Stomach smooth muscle (tissue), 2 donors: Measurements from ENCODE around the gene RFLNA.

Source experiments
- H3K27ac ChIP-seq: one replicate; pipeline ENCODE4 v1.7.0; 2013; ENCODE audit warnings: mild to moderate bottlenecking, low read length, inconsistent platforms
- H3K27me3 ChIP-seq, 2 donors: one replicate each; pipeline ENCODE4 v1.7.0; 2013; ENCODE audit warnings: low read length in 2 of 2; ENCODE audit not compliant: insufficient read depth in 2 of 2, control insufficient read depth in 1 of 2
- H3K36me3 ChIP-seq, 2 donors: one replicate each; pipeline ENCODE4 v1.7.0; 2013; ENCODE audit warnings: low read length in 2 of 2; ENCODE audit not compliant: control insufficient read depth in 2 of 2, insufficient read depth in 2 of 2
- H3K4me1 ChIP-seq: one replicate; pipeline ENCODE4 v1.7.0; 2013; ENCODE audit warnings: low read length; ENCODE audit not compliant: control insufficient read depth, insufficient read depth
- H3K4me3 ChIP-seq, 2 donors: one replicate each; pipeline ENCODE4 v1.7.0; 2013; ENCODE audit warnings: low read length in 2 of 2
- H3K9ac ChIP-seq, 2 donors: one replicate each; pipeline ENCODE4 v1.7.0; 2013; ENCODE audit warnings: low read length in 2 of 2, mild to moderate bottlenecking in 1 of 2
- H3K9me3 ChIP-seq, 2 donors: one replicate each; pipeline ENCODE4 v1.7.0; 2013; ENCODE audit warnings: low read length in 2 of 2; ENCODE audit not compliant: control insufficient read depth in 2 of 2
- donor health status: healthy.
- donor health status: Pancreatic carcinoma.

The RFLNA gene

DNA sequence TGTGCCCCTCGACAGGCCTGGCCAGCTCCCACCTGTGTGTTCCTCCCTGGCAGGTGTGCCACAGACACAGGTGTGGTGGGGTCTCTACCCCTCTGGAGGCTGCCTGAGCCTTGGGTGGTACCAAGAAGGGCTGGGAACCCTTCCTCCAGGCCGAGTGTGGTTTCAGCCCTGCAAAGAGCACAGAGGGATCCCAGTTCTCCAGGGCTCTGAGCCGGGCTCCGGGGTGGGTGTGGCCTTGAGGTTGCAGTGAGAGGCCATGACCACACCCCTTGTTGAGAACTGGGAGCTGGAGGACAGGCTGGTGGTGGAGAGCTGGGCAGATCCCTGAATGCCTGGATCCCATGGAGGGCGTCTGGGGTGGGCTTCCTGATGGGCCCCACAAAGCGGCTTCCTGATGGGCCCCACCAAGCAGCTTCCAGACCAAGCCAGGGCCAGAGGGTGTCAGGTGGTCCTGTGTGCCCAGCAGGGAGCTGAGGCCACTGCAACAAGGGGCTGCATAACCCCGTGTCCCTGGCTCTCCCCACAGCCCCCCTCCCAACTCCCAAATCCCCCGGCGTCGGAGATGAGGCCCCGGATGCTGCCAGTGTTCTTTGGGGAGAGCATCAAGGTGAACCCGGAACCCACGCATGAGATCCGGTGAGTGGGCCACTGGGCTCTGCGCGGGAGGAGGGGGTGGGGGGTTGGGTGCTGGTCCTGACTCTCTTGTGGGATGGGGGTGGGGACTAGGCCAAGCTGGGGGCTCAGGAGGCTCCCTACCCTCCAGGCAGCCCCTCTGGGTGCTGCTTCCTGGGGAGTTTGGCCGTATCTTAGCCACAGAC, 16.6 kb downstream of the RFLNA start:
- Histone ChIP-seq H3K4me3 (no peak overlapping the region), H3K27me3 (no peaks in the 10 kb centered on the region), H3K36me3 (no peaks in the 10 kb centered on the region), H3K9ac (no peak overlapping the region), H3K9me3 (no peaks in the 10 kb centered on the region), H3K4me1 (no peaks in the 10 kb centered on the region), H3K27ac (no peak overlapping the region)

DNA sequence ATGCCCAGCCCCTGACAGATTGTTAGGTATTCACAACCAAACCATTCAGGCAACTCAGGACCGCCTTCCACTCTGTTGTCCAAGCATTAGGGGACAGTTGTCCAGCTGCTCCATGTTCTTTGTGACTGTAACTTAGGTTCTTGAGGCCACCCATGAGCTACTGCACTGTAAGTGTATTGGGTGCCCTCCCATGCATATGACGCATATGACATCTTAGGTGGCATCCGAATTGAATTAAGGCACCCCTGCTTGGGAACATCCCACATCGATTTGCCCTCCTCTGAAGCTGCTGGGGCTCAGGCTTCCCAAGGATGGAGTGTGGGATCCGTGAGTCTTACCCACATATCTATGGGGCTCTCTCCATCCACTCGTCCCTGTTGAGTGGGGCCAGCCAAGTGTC, 17.7 kb downstream of the RFLNA start:
- no peaks in the 10 kb centered on the region for H3K9me3 ChIP-seq
- no peaks in the 10 kb centered on the region for H3K27me3 ChIP-seq
- no peaks in the 10 kb centered on the region for H3K36me3 ChIP-seq
- H3K4me1 ChIP-seq, result no peaks in the 10 kb centered on the region
- H3K27ac ChIP-seq, result no peak overlapping the region
- no peak overlapping the region for H3K4me3 ChIP-seq
- H3K9ac ChIP-seq, result no peak overlapping the region

DNA sequence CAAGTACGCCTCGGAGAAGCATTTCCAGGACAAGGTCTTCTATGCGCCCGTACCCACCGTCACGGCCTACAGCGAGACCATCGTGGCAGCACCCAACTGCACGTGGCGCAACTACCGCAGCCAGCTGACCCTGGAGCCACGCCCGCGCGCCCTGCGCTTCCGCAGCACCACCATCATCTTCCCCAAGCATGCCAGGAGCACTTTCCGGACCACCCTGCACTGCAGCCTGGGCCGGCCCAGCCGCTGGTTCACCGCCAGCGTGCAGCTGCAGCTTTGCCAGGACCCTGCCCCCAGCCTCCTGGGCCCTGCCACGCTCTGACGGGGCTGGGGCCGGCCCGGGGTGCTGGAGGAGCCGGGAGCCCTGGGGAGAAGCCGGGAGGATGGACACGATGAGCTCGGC, 19.3 kb downstream of the RFLNA start:
- H3K4me1 ChIP-seq, result no peaks in the 10 kb centered on the region
- no peaks in the 10 kb centered on the region for H3K27me3 ChIP-seq
- H3K4me3 ChIP-seq, result no peak overlapping the region
- H3K9me3 ChIP-seq, result no peaks in the 10 kb centered on the region
- no peak overlapping the region for H3K27ac ChIP-seq
- H3K9ac ChIP-seq, result no peak overlapping the region
- no peaks in the 10 kb centered on the region for H3K36me3 ChIP-seq

DNA sequence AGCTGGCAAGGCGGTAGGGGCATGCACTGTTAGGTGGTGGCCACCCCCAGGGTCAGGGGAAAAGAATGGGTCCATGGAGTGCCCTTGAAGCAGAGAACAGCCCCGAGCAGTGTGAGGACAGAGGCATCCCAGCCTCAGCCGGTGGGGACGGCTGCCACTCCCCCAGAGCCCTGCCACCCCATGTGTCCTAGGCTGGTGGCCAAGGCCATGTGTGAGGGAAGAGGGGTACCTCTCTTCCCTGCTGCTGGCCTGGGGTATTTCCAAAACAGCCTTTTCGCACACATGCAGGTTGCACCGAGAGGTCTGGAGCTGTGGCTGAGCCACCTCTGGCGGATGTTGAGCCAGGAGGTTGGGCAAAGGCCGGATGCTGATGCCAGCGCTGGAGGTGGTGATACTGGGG, 19.9 kb downstream of the RFLNA start:
- H3K27ac ChIP-seq, result no peak overlapping the region
- no peaks in the 10 kb centered on the region for H3K9me3 ChIP-seq
- no peak overlapping the region for H3K4me3 ChIP-seq
- H3K36me3 ChIP-seq, result no peaks in the 10 kb centered on the region
- H3K4me1 ChIP-seq, result no peaks in the 10 kb centered on the region
- no peaks in the 10 kb centered on the region for H3K27me3 ChIP-seq
- no peak overlapping the region for H3K9ac ChIP-seq

DNA sequence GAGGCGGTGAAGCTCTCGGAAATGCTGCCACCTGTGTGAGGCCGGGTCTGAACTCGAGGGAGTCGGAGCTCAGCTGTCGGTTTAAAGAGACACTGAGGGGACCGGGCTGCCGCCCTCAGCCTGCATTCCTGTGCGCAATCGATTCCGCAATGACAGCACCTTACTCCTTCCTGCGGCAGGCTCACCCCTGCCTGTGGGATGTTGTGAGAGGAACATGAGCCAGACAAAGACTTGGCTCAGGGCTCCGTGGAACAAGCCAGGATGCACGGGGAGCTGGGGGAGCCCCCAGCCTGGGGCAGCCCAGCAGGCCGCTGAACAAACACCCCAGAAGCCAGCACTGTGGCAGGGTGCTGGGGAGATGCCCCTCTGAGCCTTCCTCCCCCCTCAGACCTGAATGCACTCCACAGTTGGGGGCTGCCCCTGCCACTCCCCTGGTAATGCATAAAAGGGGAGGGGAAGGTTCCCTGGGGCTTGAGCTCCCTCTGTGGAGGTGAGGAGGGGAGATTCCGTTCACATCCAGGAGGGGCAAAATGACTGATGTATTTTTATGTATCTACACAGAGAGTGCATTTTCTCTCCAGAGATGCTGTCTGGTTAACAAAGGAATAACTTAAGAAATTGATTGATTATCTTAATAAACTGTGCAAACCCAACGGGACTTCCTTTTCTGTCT, 20.6 kb downstream of the RFLNA start:
- no peak overlapping the region for H3K9ac ChIP-seq
- no peaks in the 10 kb centered on the region for H3K27me3 ChIP-seq
- H3K4me1 ChIP-seq, result no peaks in the 10 kb centered on the region
- H3K4me3 ChIP-seq, result no peak overlapping the region
- H3K27ac ChIP-seq, result no peak overlapping the region
- no peaks in the 10 kb centered on the region for H3K9me3 ChIP-seq
- H3K36me3 ChIP-seq, result no peaks in the 10 kb centered on the region

DNA sequence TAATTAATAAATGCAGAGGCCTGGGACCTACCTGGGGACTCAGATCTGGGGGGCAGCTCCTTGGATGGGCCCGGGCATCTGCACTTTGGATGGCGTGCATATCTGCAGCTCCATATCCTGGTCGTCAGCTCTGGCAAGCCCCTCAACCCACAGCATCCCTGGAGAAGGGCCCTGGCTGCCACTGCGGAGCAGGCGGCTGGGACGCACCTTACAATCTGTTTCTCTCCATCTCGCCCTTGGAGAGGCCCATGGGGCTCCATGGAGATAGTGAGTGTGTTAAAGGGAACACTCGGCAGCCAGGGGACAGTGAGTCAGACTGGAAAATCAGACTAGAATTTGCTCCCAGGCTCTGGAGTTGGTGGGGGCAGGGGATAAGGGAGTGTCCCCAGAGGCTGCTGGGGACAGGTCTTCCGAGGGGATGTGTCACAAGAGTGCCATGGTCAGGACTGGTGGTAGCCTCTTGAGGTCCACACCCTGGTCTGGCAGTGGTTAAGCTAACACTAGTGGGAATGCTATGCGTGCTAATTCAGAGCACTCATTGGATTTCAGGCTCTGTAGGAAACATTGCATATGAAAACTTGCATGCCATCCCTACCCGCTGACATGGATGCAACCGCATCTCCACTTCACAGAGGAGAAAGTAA, 21.5 kb downstream of the RFLNA start:
- no peak overlapping the region for H3K27ac ChIP-seq
- H3K9me3 ChIP-seq, result no peaks in the 10 kb centered on the region
- H3K36me3 ChIP-seq, result no peaks in the 10 kb centered on the region
- no peak overlapping the region for H3K4me3 ChIP-seq
- no peaks in the 10 kb centered on the region for H3K4me1 ChIP-seq
- no peak overlapping the region for H3K9ac ChIP-seq
- no peaks in the 10 kb centered on the region for H3K27me3 ChIP-seq

DNA sequence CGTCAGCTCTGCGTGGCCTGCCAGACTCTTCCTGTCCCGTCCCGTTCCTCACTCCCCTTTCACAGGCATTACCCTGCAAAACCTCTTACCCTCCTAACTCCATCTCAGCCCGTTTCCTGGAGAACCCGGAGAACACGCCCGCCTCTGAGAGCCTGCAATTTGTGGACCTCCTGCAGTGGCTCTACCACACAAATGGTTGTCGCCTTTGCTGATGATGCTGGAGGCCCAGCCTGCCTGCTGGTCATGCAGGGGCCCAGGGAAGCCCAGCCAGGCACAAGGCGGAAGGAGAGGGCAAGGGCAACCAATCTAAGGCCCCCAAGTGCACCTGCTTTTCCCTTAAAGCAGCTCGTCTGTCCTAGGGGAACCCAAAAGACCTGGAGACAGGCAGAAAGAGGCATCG, 22.5 kb downstream of the RFLNA start:
- Histone ChIP-seq H3K9ac (no peak overlapping the region), H3K27ac (no peak overlapping the region), H3K36me3 (peaks cover 0 to under 1% of the 10 kb centered on the region in 2 donors), H3K27me3 (no peaks in the 10 kb centered on the region), H3K4me1 (no peaks in the 10 kb centered on the region), H3K4me3 (no peak overlapping the region), H3K9me3 (no peaks in the 10 kb centered on the region)

DNA sequence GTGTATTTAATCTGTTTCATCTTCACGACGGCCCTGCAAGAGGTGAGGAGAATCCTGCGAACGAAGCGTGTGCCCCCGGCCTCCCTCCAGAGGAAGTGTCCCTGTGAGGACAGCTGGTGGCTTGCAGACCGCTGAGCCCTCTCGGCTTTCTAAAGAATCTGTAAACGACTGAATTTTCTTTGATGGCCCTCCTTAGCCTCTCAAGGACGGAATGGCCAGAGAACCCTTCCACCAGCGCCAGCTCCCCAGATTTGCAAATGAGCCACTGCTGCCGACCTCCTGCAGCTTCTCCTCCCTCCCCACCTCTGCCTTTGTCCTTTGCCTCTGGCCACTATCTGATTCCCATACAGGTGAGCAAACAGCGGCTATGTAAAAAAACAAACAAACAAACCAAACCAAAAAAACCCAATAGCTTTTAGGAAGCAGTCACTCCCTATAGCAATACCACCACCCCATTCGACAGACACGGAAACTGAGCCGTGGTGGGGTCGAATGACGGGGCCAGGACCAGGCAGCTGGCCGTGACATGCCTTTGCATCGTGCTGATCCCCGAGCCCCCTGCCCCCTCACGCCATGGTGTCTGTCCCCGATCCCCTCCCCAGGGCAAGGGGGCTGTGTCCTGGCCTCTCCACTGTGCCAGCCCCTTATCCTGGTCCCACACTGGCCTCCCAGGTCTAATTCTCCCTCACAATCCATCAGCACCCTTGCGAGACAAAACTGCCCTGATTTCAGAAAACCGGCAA, 23.6 kb downstream of the RFLNA start:
- Histone ChIP-seq H3K4me3 (no peak overlapping the region), H3K9me3 (peaks cover 2 to 6% of the 10 kb centered on the region in 2 donors), H3K9ac (no peak overlapping the region), H3K27me3 (no peaks in the 10 kb centered on the region), H3K36me3 (peaks cover 2 to 7% of the 10 kb centered on the region in 2 donors), H3K4me1 (no peaks in the 10 kb centered on the region), H3K27ac (no peak overlapping the region)

DNA sequence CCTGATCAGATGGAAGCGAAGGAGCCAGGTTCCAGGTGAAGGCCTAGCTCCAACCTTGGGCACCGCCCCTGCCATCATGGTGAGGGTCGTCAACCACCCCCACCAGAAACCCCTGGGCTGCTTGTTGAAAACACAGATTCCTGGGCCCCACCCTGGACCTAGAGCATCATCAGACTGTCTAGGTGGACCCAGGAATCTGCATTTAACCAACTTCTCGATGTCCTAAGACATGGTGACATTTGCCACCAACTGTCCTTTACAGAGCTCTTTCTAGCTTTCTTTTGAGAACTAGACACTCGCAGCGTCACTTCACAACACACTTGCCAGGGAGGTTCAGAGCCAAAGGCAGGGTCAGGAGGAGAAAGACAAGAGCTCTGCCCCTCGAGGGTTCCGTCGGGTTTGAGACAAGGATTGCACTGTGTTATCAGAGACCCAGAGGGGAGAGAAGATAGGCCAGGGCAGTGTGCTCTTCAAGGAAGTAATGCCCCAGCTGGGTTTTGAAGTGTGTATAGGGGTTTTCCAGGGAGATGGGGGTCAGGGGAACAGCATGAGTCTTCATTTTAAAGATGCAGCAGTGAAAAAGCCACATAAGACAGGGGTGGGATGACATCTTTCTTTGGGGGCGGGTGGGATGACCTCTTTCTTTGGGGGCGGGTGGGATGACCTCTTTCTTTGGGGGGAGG, 24.6 kb downstream of the RFLNA start:
- Histone ChIP-seq H3K9ac (no peak overlapping the region), H3K9me3 (peaks cover 10 to 12% of the 10 kb centered on the region in 2 donors), H3K36me3 (peaks cover 13 to 18% of the 10 kb centered on the region in 2 donors), H3K27ac (no peak overlapping the region), H3K4me1 (no peaks in the 10 kb centered on the region), H3K27me3 (no peaks in the 10 kb centered on the region), H3K4me3 (no peak overlapping the region)

DNA sequence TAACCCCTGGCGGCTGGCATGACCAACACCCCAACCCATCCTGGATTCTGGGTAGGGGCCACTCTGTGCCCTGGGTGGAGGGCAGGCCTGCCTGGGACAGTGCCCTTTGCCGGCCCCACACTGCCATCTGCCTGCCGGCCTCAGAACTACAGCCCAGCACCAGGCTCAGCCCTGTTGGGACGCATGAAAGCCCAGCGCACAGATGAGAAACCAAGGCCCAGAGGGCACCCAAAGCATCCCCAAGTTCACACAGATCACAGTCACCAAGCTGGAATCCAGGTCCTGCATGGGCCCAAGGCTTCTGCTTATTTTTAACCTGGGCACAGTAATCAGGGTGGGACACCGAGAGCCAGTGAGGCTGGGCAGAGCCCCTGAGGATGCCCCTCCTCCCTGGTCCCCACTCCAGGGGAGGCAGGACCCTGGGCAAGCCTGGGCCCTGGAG, 26.2 kb downstream of the RFLNA start:
- Histone ChIP-seq H3K27me3 (no peaks in the 10 kb centered on the region), H3K9ac (no peak overlapping the region), H3K4me1 (no peaks in the 10 kb centered on the region), H3K27ac (no peak overlapping the region), H3K36me3 (peaks cover 20 to 27% of the 10 kb centered on the region in 2 donors), H3K4me3 (no peak overlapping the region), H3K9me3 (peaks cover 10 to 12% of the 10 kb centered on the region in 2 donors)
